WERI-Rb-1 (cell line): ENCODE data around the gene CD59.
"Not testable (repeated sequence)": the region's sequence is repeated elsewhere in the genome, so short reads cannot be mapped to it uniquely, and the experiment has no call there.

Source experiments
- DNase-seq: peaks from one replicate; pipeline ENCODE4 v3.0.0-alpha.2; 2020
- H3K27ac ChIP-seq: fragments of 250-450 bp; sonication (Bioruptor Pico); 2 replicates; pipeline ENCODE4 v1.5.1; 2020; ENCODE audit warnings: mild to moderate bottlenecking, moderate library complexity
- H3K27me3 ChIP-seq: fragments of 250-450 bp; sonication (Bioruptor Pico); 2 replicates; pipeline ENCODE4 v1.5.1; 2021; ENCODE audit warnings: mild to moderate bottlenecking, low read depth, moderate library complexity; ENCODE audit not compliant: insufficient read depth, severe bottlenecking
- H3K36me3 ChIP-seq: fragments of 250-450 bp; sonication (Bioruptor Pico); 2 replicates; pipeline ENCODE4 v1.5.1; 2020; ENCODE audit warnings: mild to moderate bottlenecking, moderate library complexity
- H3K4me3 ChIP-seq: 2 replicates; pipeline ENCODE4 v1.5.1; 2011; ENCODE audit warnings: low read depth, mild to moderate bottlenecking, control low read depth, low read length
- H3K9me3 ChIP-seq: fragments of 250-450 bp; sonication (Bioruptor Pico); 2 replicates; pipeline ENCODE4 v1.5.1; 2021; ENCODE audit warnings: mild to moderate bottlenecking, moderate library complexity; ENCODE audit not compliant: severe bottlenecking
- CTCF ChIP-seq: IDR thresholded peaks from 2 replicates; pipeline ENCODE4 v1.5.1; 2011; ENCODE audit warnings: low read depth, mild to moderate bottlenecking, control low read depth, inconsistent platforms, low read length

The CD59 gene

GRCh38 chr11:33709466-33709865, 26.8 kb downstream of the CD59 start:
- H3K27ac ChIP-seq = no peak overlapping the region
- H3K36me3 ChIP-seq = peaks cover 21% of the 10 kb centered on the region
- H3K4me3 ChIP-seq = no peak overlapping the region
- no peaks in the 10 kb centered on the region for H3K9me3 ChIP-seq
- no peak for TF ChIP-seq CTCF
- no peak for DNase-seq
- H3K27me3 ChIP-seq = no peaks in the 10 kb centered on the region

GRCh38 chr11:33708985-33709384, 27.2 kb downstream of the CD59 start:
- no peak overlapping the region for H3K4me3 ChIP-seq
- no peak for TF ChIP-seq CTCF
- DNase-seq = no peak
- H3K9me3 ChIP-seq = no peaks in the 10 kb centered on the region
- H3K27ac ChIP-seq = no peak overlapping the region
- H3K36me3 ChIP-seq = peaks cover 20% of the 10 kb centered on the region
- no peaks in the 10 kb centered on the region for H3K27me3 ChIP-seq

DNA sequence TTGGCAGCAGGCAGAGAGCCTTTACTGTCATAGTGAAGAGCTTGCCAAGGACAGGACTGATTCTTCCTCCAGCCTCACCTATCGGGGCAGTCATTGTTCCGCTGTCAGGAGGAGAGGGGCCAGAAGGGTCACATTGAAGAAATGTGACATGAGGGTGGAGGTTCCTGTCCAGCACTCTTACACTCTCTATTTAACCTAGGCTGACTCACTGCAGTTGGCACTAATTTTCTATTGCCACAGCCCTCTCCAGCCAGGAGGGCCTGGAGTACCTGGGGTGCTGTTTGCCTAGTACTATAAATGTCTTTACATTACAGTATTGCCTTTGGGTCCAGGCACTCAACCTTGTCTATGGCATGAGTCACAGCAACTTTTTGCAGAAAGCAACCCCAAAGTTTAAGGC, 28.4 kb downstream of the CD59 start:
- H3K36me3 ChIP-seq = peaks cover 17% of the 10 kb centered on the region
- H3K27me3 ChIP-seq, H3K27ac ChIP-seq, DNase-seq, H3K4me3 ChIP-seq, H3K9me3 ChIP-seq: not testable (repeated sequence)

DNA sequence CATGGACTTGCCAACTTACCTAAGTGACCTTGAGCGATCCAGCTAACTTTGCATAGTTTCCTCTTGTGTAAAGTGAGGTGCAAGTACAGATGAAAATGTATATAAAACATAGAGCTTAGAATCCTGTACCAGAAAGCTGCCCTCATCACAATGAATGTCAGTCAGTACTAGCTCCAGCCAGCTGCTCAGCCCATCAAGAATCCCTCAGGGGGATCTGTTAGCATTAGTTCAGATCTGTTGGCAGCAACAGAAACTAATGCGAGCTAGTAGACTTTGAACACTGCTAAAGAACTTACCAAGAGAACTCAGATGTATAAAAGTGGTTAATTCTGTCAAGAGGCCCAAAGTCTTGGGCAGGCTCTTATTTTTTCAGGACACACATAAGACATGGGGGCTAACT, 29.3 kb downstream of the CD59 start:
- no peak overlapping the region for H3K27ac ChIP-seq
- no peak overlapping the region for H3K4me3 ChIP-seq
- no peak for TF ChIP-seq CTCF
- no peak for DNase-seq
- H3K9me3 ChIP-seq = no peaks in the 10 kb centered on the region
- peaks cover 17% of the 10 kb centered on the region for H3K36me3 ChIP-seq
- H3K27me3 ChIP-seq = no peaks in the 10 kb centered on the region

GRCh38 chr11:33706546-33706945, 29.7 kb downstream of the CD59 start:
- no peak for TF ChIP-seq CTCF
- peaks cover 17% of the 10 kb centered on the region for H3K36me3 ChIP-seq
- H3K27ac ChIP-seq = no peak overlapping the region
- DNase-seq = no peak
- H3K9me3 ChIP-seq = no peaks in the 10 kb centered on the region
- no peaks in the 10 kb centered on the region for H3K27me3 ChIP-seq
- no peak overlapping the region for H3K4me3 ChIP-seq

DNA sequence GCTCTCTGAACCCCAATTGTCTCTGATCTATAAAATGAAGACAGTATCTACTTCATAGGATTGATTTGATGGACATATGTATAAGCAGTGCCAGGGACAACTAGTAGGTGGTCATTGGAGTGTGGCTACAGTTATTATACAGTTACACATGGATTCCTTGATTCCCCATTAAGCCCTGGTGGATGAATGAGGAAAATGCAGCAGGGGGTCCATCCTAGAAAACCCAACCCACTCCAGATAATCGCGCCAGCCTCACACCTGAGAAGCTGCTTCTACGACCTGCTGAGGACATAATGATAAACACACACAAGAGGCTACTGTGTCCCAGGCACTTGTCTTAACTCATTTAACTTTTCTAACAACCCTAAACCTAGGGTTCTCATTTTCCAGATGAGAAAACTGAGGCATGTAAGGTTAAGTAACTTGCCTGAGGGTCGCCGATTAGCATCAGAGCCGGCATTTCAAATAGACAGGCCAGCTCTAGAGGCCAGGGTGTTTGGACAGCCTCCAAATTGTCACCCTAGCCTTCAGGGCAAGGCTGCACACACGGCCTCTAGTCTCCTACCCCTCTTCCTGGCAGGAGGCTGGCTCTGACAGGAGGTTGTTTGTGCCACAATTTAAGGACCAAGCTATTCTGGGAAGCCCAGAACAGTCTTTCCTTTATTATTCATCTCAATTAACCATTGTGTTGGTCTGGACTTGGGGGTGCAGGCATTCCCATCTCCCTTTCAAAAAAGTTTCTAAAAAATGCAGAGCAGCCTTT, 31.8 kb downstream of the CD59 start:
- peaks cover 8% of the 10 kb centered on the region for H3K36me3 ChIP-seq
- H3K27me3 ChIP-seq = no peaks in the 10 kb centered on the region
- no peaks in the 10 kb centered on the region for H3K9me3 ChIP-seq
- H3K27ac ChIP-seq = no peak overlapping the region
- no peak overlapping the region for H3K4me3 ChIP-seq
- no peak for TF ChIP-seq CTCF
- DNase-seq = no peak
